Caki2 (cell line): ENCODE measurements around the gene TTLL11. TPM values are rescaled to one million over a fixed set of nuclear protein-coding genes. Genes with fewer than 3 reads are reported as not detected.

Source experiments
- DNase-seq: peaks from one replicate; pipeline ENCODE4 v3.0.0-alpha.2; 2015; ENCODE audit warnings: low read depth
- in situ Hi-C: cut with HindIII; loops from 2 replicates; pipeline ENCODE4 v1.10.0; 2016; ENCODE audit warnings: low sequenced_read_pairs, low pct_unique_long_range_greater_than_20kb, mixed read lengths
- total RNA-seq: library from RNA; depleted of rRNA; stranded (reverse); fragments of >200 nt; shearing (Covaris generic); gene quantifications from 2 replicates; pipeline ENCODE4 v1.2.3, GENCODE V29; 2014; ENCODE audit warnings: low replicate concordance; rRNA removed

The TTLL11 gene
- 1.7 TPM in 1 of 2 replicates, not detected in the other for total RNA-seq

GRCh38 chr9:122092611-122093506 lies at the start of gene TTLL11:
TSS of gene TTLL11 (minus strand) at chr9:122093308. CDS start at chr9:122093148, 160 bp downstream.
- peak; percentile 85 for DNase-seq
- in situ Hi-C loops: no loop called here

GRCh38 chr9:122141671-122142070 lies 48.6 kb upstream of the TTLL11 start:
- in situ Hi-C loops: no loop called here
- no peak for DNase-seq

- no peak for DNase-seq
- in situ Hi-C loops: no loop called here
Measured at GRCh38 chr9:122140368-122141193, 47.5 kb upstream of the TTLL11 start.

GRCh38 chr9:122138560-122139268 lies 45.6 kb upstream of the TTLL11 start:
- DNase-seq: no peak
- in situ Hi-C loops: no loop called here

GRCh38 chr9:122135529-122135859 lies 42.4 kb upstream of the TTLL11 start:
- no peak for DNase-seq
- in situ Hi-C loops: no loop called here

- no peak for DNase-seq
- in situ Hi-C loops: no loop called here
Measured at GRCh38 chr9:122134822-122135528, 41.9 kb upstream of the TTLL11 start.

GRCh38 chr9:122133984-122134535 lies 41.0 kb upstream of the TTLL11 start:
- no peak for DNase-seq
- in situ Hi-C loops: no loop called here

- no peak for DNase-seq
- in situ Hi-C loops: no loop called here
Measured at GRCh38 chr9:122133263-122133983, 40.3 kb upstream of the TTLL11 start.

- in situ Hi-C loops: no loop called here
- no peak for DNase-seq
Measured at GRCh38 chr9:122132539-122132938, 39.4 kb upstream of the TTLL11 start.

GRCh38 chr9:122131401-122132001 lies 38.4 kb upstream of the TTLL11 start:
- DNase-seq: no peak
- in situ Hi-C loops: no loop called here

- in situ Hi-C loops: no loop called here
- no peak for DNase-seq
Measured at GRCh38 chr9:122130837-122131236, 37.7 kb upstream of the TTLL11 start.

GRCh38 chr9:122129969-122130368 lies 36.9 kb upstream of the TTLL11 start:
- in situ Hi-C loops: no loop called here
- no peak for DNase-seq

GRCh38 chr9:122128969-122129343 lies 35.8 kb upstream of the TTLL11 start:
- in situ Hi-C loops: no loop called here
- DNase-seq: no peak

- in situ Hi-C loops: no loop called here
- no peak for DNase-seq
Measured at GRCh38 chr9:122128007-122128968, 35.2 kb upstream of the TTLL11 start.

- DNase-seq: no peak
- in situ Hi-C loops: no loop called here
Measured at GRCh38 chr9:122127396-122127798, 34.3 kb upstream of the TTLL11 start.
